ENCODE data around the gene PPIL1. TPM values are rescaled to one million over a fixed set of nuclear protein-coding genes. Genes with fewer than 3 reads are reported as not detected.
A peak's percentile ranks its signal among the peaks of the same experiment; 100 is the strongest.

The PPIL1 gene
- total and polyA plus RNA-seq, 2 experiments from 2014 or later, result 37.0 to 133 TPM

- Histone ChIP-seq H3K36me3 (no peaks in the 10 kb centered on the region), H3K4me3 (peak overlapping the region; percentile 89), H3K27me3 (no peaks in the 10 kb centered on the region), H3K27ac (peak overlapping the region; percentile 99), H3K4me1 (ENCODE audit: low read depth) (peaks cover 25% of the 10 kb centered on the region), H3K9me3 (ENCODE audit: low read depth) (no peaks in the 10 kb centered on the region)
- TF ChIP-seq CTCF (IDR thresholded peaks at IDR 0.05; ENCODE audit: low read depth, low read length), result no peak
- DNase-seq (ENCODE audit: low read depth in 1 of 2, low spot score in 1 of 2), result no peak
Observed at GRCh38 chr6:36875250-36875633, 639 bp upstream of the PPIL1 start.

GRCh38 chr6:36873612-36874442 lies 776 bp downstream of the PPIL1 start:
- H3K27ac ChIP-seq, result peak overlapping the region; percentile 99
- H3K9me3 ChIP-seq (ENCODE audit: low read depth), result no peaks in the 10 kb centered on the region
- H3K27me3 ChIP-seq, result no peaks in the 10 kb centered on the region
- no peaks in the 10 kb centered on the region for H3K36me3 ChIP-seq
- DNase-seq (ENCODE audit: low read depth in 1 of 2, low spot score in 1 of 2), result peak in 1 of 2 donors; percentile 42
- peak overlapping the region; percentile 89 for H3K4me3 ChIP-seq
- H3K4me1 ChIP-seq (ENCODE audit: low read depth), result peaks cover 28% of the 10 kb centered on the region
- no peak for TF ChIP-seq CTCF (IDR thresholded peaks at IDR 0.05; ENCODE audit: low read depth, low read length)

- no peaks in the 10 kb centered on the region for H3K27me3 ChIP-seq
- no peaks in the 10 kb centered on the region for H3K36me3 ChIP-seq
- DNase-seq (ENCODE audit: low read depth in 1 of 2, low spot score in 1 of 2), result no peak
- no peak for TF ChIP-seq CTCF (IDR thresholded peaks at IDR 0.05; ENCODE audit: low read depth, low read length)
- H3K27ac ChIP-seq, result no peak overlapping the region
- H3K9me3 ChIP-seq (ENCODE audit: low read depth), result no peaks in the 10 kb centered on the region
- H3K4me1 ChIP-seq (ENCODE audit: low read depth), result peaks cover 35% of the 10 kb centered on the region
- no peak overlapping the region for H3K4me3 ChIP-seq
Observed at GRCh38 chr6:36873115-36873514, 1.5 kb downstream of the PPIL1 start.

GRCh38 chr6:36871686-36872085 lies 2.9 kb downstream of the PPIL1 start:
- no peaks in the 10 kb centered on the region for H3K27me3 ChIP-seq
- H3K27ac ChIP-seq, result peak overlapping the region; percentile 84
- H3K4me3 ChIP-seq, result no peak overlapping the region
- H3K36me3 ChIP-seq, result no peaks in the 10 kb centered on the region
- H3K4me1 ChIP-seq (ENCODE audit: low read depth), result peaks cover 48% of the 10 kb centered on the region
- no peak for TF ChIP-seq CTCF (IDR thresholded peaks at IDR 0.05; ENCODE audit: low read depth, low read length)
- no peaks in the 10 kb centered on the region for H3K9me3 ChIP-seq (ENCODE audit: low read depth)
- DNase-seq (ENCODE audit: low read depth in 1 of 2, low spot score in 1 of 2), result no peak

GRCh38 chr6:36867471-36868224 lies 7.0 kb downstream of the PPIL1 start:
- no peaks in the 10 kb centered on the region for H3K27me3 ChIP-seq
- H3K27ac ChIP-seq, result peak overlapping the region; percentile 90
- peaks cover 66% of the 10 kb centered on the region for H3K4me1 ChIP-seq (ENCODE audit: low read depth)
- H3K36me3 ChIP-seq, result no peaks in the 10 kb centered on the region
- no peaks in the 10 kb centered on the region for H3K9me3 ChIP-seq (ENCODE audit: low read depth)
- no peak for TF ChIP-seq CTCF (IDR thresholded peaks at IDR 0.05; ENCODE audit: low read depth, low read length)
- peak in 1 of 2 donors; percentile 62 for DNase-seq (ENCODE audit: low read depth in 1 of 2, low spot score in 1 of 2)
- H3K4me3 ChIP-seq, result no peak overlapping the region

Measured in cardiac muscle cell (in vitro differentiated cells and primary cell).